GOT3 (cell line): ENCODE measurements around the gene AUTS2.

Source experiments
- DNase-seq: peaks from one replicate; lab custom pipeline; 2025; ENCODE audit warnings: mixed read lengths; lab: John Stamatoyannopoulos, UW

AUTS2 gene

DNA sequence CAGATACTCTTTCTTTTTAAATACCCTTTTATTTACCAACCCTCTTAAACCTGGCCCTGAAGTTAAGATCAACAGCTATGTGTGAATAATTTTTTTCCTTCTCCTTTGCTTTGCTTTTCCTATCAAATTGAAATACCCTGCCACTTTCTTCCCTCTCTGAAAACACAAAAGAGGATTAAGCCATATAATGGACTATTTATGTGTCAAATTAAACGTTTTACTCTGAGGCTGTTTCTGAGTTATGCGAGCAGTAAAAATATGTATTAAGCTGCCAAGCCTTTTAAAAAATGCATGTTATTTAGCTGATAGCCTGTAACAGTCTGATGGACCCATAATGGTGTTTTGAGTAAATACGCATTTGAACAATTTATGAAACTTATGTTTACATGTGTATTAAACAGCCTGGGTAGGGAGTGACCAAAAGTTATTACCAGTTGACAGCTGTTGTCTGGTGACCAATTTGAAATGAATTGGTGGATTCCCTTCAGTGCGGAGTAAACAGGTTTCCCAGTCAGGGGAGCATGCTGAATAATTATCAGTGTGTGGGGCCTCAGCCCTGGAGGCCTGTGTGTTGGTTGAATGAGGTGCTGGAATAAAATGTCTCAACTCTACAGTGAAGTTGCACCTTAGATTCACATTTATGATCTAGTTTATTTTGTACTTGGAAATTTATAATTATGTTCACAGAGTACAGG lies 89.6 kb downstream of the AUTS2 start:
- no peak for DNase-seq

DNA sequence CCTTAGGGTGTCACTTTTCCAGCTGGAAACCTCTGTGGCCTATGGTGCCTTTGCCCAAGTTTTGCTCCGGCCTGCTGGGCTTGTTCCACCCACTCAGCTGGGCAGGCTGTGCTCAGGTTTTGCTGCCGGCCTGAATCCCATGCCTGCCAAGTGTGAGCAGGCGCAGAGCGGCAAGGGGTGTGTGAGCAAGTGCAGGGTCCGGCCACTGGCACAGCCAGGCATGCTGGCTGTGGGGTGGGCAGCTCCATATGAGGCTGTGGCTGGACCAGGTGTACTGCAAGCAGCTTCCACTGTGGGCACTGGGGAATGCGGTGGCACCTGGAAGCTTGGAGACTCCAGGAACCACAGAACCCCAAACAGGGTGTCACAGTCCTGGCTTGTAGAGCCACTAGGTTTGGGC lies 92.1 kb downstream of the AUTS2 start:
- no peak for DNase-seq

DNA sequence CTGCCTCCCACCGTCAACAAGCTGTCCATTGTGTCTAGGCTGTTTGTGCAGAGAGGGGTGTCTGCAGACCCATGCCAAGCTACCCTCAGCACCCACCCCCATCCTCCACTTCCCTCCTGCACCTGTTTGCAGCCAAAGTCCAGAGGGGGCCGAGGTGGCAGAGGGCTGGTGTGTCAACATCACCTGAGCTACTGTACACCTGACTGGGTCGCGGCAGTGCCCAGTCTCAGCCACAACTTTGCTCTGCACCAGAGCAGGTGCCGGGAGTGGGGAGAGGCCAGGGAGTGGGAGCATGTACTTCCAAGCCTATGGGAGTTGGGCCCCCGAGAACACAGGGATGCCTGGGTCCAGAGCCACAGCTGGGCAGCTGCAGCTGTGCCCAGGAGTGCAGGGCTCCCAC lies 93.1 kb downstream of the AUTS2 start:
- no peak for DNase-seq

DNA sequence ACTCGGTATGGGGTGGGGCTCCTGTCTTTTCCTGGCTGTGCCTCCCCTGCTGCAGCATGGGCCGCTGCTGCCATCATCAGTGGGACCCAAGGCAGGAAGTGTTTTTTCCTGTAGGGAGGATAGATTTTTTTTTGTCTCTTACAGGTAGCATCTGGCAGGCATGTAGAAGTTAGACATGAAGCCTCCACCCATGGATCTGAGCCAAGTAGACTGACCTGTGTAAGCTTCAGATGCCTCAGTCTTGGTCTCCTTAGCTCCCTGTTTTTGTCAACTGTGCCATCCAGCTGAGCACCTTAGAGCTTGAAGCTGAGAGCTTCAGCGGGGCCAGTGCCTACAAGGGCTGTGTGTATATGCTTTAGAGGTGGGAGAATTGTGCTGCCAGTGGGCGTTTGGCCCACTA lies 93.5 kb downstream of the AUTS2 start:
- DNase-seq = no peak

DNA sequence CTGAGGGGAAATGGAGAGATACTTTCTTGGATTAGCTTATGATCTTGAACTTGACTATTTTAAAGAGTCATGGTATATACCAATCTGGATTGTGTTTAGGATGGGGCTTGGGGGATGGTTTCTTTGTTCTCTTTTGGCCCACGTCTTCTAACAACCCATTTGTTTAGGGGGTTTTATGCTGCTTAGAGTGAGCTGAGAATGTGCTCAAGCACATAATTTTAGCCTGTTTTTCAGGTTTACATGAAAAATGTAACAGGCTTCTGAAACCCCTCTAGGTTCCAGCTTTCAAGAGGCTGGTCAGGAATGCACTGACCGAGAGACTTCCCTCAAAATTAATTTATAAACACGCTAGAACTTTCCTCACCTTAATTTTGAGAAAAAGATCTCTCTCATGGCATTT lies 94.3 kb downstream of the AUTS2 start:
- no peak for DNase-seq

DNA sequence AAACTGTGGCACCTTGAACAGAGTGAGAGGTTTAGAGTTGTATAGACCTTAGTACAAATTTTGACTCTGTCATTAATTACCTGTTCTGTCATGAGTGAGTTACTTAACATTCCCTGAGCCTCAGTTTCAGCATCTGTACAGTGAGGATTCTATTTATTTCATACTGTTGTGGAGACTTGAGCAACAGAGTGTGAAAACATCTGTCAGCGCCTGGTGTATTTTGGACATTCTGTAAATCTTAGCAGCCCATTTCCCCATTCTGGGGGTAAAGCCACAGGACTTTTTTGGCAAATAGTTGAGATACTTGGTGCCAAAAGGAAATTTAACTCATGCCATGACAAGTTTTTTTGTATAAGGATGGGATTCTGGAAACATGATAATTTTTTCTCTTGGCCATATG lies 94.8 kb downstream of the AUTS2 start:
- DNase-seq = no peak

DNA sequence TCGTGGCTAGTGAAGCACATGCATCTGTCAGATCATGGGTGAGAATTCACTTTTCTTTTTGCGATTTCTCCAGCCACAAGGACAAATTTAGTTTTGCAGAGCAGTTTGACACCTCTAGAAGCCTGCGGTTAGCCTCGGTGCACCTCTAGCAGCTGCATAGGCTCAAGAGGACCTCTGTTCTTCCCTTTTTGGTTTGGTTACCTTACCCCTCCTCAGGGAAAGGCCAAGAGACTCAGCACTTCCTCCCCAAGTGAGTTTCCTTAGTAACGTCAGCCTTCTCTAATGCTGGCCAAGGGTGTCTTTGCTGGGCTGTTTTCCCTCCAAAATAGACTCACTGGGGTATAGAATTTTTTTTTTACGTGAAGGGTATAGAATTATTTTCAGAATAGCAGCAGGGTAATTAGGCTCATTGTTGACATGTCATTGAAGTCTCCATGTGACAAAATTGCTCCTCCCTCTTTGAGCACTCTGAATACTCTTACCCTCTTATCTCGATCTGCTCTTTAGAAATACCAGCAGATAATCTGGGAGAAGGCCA lies 97.8 kb downstream of the AUTS2 start:
- DNase-seq = no peak

DNA sequence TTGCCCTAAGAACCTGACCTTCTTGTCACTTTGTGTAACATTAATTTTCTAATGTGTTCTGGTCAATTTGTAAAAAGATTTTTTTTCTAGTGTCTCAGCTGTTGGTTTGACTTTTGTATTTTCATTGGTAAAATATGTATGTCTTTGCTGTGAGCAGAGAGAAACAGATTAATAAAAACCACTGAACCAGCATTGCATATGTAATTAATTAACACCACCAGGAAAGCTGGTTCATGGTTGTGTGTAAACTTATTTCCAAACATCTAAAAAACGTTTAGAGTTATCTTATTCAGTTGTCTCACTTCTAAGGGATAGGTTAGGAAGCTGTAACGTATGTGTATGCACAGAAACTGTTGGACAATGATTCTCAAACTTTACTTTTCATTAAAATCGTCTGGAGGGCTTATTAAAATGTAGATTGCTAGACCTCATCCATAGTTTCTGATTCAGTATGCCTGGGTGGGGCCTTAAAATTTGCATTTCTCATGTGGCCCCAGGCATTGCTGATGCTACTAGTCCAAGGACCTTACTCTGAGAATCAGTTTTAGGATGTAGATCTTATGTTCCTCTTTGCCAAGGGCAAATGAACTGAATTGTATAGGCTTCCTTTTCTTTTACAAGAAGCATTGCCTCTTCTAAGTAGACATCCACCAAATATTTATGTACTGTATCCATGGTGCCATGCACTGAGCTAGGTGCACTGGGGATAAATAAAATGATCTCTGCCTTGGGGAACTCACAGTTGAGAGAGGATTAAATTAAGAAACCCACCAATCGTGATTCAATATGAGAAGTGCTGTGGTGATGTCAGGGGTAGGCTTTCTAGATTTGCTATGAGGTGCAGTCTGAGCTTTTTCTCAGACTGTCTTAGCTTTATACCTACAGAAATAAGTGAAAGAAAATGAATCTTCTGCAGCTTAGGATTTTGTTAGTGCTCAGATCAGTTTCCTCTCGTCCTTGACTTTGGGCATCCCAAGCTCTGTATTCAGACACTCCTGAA lies 98.7 kb downstream of the AUTS2 start:
- no peak for DNase-seq

DNA sequence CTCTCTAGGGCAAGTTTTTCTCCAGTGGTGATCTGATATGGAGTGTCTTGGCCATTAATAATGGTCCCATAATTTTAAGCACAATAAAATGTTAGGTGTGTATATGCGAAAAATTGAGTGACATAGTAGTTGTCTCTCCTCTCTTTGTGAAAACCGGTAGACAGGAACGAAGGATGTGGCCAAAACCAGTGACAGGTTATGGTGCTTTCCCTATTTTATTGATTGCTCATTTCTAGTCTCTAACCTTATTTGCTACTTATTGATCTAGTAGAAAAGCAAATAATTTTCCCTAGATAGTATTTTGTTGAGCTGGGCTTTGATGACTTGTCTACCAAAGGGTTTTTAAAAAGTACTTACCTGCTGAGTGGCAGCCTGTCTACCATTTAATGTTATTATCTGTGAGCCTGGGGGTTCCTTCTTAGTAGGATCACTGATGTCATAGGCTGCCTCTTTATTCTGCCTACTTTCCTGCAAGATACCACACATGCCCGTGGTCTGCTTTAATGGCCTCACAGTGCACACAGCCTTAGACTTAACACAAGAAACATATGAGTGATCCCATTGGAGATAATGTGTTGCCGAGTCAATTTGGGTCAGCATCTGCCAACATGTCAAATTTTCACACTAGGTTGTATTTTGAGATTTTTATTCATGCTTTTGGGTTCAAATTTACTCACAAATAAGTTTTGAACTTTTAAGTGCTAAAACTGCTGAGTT lies 100.0 kb downstream of the AUTS2 start:
- no peak for DNase-seq

DNA sequence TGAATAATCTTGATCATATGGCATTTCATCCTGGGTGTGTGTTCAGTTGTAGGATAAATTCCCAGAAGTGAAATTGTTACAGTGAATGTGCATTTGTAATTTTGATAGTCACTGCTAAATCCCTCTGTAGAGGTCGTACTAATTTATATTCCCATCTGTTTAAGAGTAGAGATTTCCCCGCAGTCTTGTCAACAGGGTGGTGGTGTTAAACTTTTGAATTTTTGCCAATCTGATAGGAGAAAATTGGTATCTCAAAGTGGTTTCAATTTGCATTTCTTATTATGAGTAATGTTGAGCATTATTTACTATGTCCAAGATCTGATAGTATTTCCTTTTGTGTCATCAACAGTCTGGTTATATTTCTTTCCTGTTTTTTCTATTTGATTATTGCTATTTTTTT lies 101.7 kb downstream of the AUTS2 start:
- no peak for DNase-seq

DNA sequence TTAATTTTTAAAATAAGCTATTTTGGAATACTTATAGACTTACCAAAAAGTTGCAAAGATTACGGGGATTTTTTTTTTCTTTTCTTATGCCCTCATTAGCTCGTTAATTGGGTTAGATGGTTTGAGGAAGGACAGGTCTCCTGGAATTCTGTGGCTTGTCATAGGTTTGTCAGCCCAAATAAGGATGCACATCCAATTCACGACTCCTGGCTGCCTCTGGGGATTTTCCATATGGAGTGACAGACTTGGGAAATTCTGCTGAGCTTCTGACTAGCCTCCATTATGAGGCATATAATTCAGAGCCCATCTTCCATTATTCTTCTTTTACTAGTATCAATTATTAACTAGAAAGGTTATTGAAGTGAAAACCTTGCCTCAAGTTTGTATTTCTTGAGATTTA lies 102.1 kb downstream of the AUTS2 start:
- DNase-seq = no peak

DNA sequence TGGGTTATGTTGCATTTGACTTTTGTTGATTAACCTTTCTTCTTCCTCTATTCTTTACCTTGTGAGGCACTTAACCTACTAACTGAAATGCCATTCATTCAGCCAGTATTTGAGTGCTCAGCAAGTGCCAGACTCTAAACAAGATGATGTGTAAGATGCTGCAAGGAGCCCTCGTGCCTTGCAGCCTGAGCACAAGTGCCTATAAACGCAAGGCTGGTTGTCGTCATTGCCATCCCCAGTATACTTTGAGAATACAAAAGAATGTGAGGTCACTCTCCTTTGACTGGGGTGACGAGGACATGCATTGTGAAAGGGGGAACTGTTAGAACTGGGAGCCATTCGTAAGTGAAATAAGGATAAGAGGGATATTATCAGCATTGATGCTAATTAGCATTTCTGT lies 103.0 kb downstream of the AUTS2 start:
- no peak for DNase-seq

DNA sequence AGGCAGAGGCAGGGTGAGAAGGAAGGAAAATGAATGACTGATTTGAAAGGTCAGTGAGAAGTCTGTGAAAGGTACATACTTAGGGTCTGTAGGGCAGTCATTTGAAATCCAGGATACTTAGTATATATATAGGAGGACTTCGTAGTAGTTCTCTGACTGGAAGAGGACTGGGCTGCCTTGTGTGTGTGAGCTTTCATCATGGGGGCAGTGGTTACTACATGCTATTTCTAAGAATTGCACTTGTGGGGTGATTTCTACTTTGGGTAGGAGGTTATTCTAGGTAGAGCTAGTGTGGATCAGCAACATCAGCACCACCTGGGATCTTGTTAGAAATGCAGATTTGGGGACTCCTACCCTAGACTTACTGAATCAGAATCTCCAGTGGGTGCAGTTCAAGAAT lies 104.1 kb downstream of the AUTS2 start:
- no peak for DNase-seq

DNA sequence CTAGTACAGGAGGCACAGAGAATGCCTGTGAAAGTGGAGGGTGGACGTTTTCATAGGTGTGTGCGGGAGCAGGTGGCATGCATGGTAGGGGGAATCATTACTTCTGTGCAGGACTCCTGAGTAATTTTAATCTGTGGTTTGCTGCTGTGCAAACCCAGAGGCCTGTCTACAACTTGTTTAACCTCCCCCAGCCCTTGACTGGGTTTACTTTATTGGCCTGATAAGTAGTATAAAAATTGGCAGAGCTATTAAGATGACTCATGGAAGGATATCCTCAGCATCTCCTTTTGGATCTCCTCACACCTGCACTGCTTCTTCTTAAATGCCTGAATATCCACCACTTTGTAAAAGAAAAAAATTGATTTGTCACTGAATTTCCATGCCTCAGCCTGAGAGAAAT lies 104.8 kb downstream of the AUTS2 start:
- no peak for DNase-seq

DNA sequence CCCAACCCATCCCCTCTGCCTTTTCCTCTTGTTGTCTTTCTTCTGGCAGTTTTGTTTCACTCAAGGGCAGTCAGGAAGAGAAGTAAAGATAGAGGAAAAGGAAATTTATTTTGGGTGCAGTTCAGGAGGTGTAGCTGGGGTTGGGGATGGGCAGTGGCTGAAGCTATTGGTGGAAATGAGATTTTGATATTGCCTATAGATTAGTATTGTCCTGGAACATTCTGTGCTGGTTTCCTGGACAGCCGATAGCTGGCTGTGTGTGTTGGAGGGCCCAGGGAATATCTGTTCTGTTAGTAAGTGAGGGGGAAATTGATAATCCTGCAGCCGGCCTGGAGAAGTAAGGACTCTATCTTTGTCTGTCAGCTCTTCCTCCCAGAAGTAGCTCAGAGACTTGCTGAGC lies 107.8 kb downstream of the AUTS2 start:
- no peak for DNase-seq

DNA sequence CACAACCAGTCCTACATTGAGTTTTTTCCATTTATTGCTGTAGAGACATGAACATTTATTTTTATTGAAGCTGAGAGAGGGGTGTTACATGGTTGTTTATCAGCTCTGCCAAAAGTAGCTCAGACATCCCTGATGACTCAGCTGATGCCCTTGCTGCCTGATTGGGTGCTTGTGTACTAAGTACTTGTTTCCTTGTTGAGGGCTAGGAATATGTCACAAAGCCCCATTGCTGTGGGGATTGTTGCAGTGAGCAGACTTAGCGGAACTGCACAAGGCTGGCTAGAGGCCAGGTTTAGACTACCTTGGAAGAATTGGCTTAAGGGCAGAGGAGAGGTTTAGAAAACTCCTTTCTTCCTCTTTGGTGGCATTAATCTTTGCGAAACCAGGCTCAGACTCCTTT lies 110.6 kb downstream of the AUTS2 start:
- no peak for DNase-seq

DNA sequence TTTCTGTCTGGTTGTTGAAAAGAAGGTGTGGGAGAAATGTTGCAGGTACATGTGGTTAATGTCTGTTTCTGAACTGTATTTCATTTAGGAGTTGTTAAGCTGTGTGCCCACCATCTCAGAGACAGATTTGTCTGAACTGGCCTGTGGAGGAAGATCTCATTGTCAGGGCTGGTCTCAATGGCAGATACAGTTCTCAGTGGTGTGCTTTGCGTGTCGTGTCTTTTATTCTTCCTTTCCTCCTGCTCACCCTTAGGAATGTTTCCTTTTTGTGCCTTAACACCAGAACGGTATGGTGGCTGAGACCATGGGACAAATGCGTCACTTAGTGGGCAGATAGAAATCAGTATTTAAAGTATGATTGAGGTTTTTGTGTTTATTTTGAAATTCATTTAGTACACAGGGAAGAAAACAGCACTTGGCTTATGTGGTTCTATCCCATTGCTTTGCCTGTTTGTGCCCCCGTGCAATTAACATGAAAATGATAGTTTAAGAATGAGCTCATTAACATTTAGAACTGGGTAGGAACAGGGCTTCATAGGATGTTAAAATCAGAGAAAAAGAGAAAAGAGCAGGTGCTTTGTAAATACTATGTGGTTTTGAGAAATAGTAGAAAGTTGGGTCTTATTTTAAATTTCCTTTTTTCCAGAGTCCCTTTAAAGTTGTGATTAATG lies 112.6 kb downstream of the AUTS2 start:
- DNase-seq = no peak

DNA sequence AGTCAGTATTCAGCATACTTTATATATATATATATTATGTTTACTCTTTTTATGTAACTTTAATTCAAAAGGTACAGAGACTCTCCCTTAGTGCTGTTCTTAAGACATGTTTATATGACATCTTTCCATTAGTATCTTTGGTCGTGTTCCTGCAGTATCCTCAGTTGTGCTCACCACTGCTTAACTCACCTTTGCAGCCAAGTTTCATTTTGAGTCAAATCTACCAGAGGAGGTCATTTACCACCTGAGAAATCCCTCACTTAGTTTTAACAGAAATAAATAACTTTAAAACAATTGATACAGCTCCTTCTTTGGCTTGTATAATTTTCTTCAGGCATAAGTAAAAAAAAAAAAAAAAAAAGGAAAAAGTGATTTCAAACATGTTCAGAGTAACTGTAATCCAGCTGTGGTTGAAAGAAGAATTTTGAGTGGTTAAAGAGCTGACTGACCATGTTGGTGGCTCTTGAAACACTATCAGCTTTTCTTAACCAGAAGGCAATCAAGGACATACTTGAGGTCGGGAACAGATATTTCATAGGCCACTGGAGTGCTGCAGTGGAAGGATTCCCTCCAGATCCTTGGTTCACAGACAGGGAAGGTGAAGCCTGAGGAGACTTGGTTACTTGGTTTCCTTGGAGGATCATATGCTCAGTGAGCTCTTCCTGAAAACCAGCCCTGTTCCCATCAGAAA lies 116.8 kb downstream of the AUTS2 start:
- no peak for DNase-seq

DNA sequence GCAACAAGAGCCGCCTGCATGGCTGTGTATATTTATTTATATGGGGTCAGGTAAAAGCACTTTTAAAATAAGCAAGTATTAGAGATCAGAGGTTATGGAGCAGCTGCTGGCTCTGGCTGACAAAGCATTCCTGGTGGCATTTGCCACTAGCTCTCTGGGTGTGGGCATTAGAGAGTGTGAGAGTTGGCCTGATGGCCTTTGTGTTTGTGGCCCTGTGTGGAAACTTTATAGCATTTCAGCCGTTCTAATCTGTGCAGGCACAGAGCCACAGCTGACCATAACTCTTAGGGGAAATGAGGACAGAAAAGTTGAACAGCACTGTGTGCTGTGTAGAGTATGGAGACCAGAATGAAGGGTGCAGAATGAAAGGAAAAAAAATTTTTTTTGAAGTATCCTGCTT lies 118.9 kb downstream of the AUTS2 start:
- DNase-seq = no peak

DNA sequence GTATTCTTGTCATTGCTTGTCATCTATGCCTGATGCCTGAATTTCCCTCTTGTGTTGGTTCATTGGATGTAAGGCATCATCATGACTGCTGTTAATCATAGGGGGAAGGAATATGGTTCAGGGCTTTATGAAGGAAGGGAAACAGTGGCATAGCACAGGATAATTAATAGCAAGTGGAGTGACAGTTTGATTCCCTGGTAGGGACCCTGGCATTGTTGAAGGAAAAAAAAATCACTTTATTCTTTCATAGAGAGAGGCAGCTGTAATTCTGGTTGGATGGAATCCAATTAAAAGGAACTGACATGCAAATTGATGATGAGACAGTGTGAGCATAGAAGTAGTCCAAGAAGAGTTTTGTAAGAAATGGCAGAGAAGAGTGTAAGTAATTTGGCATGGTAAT lies 121.4 kb downstream of the AUTS2 start:
- DNase-seq = no peak

DNA sequence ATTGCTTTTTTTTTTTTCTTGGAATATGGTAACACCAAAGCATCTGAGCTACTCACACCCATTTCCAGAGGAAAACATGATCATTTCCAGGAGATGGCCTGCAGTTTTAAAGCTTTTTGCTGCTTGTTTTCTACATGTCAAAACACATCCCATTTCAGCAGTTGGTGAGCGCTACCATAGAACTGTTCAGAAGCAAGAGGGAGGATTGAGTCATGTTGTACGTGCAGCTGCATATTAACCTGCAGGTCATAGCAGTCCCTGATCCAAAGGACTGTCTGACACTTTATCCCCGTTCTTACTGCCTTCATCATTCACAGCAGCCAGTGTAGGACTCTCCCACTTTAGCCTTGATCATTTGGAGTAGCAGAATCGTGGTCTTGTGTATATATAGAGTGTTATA lies 124.6 kb downstream of the AUTS2 start:
- DNase-seq = no peak
